SU-DHL-6 (cell line): Measurements from ENCODE around the gene SLX4IP.

Experiments used
- CTCF ChIP-seq: fragments of 200-600 bp; sonication (generic); IDR thresholded peaks from one replicate; pipeline ENCODE4 v1.5.1; 2017; ENCODE audit warnings: antibody characterized with exemption, mild to moderate bottlenecking, low read length, moderate library complexity; ENCODE audit not compliant: insufficient read depth, poor library complexity, severe bottlenecking
- EZH2phosphoT487 ChIP-seq: fragments of 200-600 bp; sonication (generic), shearing (Covaris generic); conservative IDR thresholded peaks from 2 replicates; pipeline ENCODE4 v1.6.1; 2018; ENCODE audit warnings: mild to moderate bottlenecking, antibody characterized with exemption, low read length, moderate library complexity, mixed read lengths

- TF ChIP-seq CTCF, result no peak
- no peak for TF ChIP-seq EZH2phosphoT487
These were observed 81.4 kb downstream of the SLX4IP start for GRCh38 chr20:10516529-10516928.
